ENCODE results near the gene PLA2G15.

PLA2G15 gene

DNA sequence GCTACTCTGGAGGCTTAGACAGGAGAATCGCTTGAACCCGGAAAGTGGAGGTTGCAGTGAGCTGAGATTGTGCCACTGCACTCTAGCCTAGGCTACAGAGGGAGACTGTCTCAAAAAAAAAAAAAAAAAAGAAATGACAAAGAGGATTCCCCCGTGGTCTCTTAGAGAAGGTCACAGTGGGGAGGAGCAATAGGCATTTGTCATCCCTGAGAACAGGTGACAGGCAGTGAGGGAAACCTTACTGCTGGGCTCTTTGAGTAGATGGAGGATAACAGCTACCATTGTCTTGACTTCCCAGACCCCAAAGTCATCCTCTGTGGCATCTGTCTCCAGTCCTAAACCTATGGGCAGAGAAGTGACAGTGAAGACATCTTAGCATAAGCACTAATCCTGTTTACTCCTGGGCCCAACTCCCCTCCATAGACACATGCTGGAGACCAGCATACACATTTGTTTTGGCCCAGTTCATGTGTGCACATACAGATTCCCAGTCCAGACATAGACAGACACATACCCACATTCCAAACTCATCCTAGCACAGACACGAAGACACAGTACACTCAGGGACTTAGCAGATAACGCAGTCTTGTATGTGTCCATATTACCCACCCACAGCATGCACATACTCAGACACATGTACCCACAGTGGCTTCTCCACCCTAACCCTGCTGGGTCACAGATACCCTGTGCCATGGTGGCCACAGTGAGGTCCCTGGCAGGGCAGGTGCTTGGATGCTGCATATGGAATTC is 11.9 kb upstream of the PLA2G15 start:
- no peak for DNase-seq

GRCh38 chr16:68233835-68234187 is 11.4 kb upstream of the PLA2G15 start:
- DNase-seq = no peak

GRCh38 chr16:68234188-68235107 is 10.7 kb upstream of the PLA2G15 start:
- no peak for DNase-seq

- DNase-seq = no peak
Observed at GRCh38 chr16:68235108-68235886, 9.9 kb upstream of the PLA2G15 start.

GRCh38 chr16:68235887-68236136 is 9.4 kb upstream of the PLA2G15 start, which contains the start of gene ESRP2:
ESRP2 (minus strand) TSS chr16:68236127; CDS start chr16:68236045, 82 bp downstream.
- no peak for DNase-seq

- DNase-seq = peak; percentile 43
Observed at GRCh38 chr16:68236137-68236825, 8.9 kb upstream of the PLA2G15 start.

DNA sequence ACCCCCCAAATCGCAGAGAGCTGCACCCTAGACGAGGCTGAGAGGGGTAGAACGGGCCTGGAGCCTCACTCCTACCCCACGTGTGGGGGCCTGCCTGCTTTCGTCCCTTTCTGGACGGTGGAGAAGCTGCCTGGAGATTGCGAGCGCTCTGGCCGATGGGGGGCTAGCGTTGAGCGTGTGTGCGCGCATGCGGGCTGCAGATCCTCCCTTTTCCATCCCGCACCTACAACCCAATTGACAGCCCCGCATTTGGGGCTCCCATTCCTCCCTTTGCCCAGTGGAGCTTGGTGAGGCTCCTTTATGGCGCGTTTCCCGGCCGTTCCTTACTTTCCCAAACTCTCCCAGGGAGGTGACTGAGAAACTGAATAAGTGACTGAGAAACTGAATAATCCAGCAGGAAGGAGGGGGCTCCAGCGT is 8.3 kb upstream of the PLA2G15 start:
- no peak for DNase-seq

DNA sequence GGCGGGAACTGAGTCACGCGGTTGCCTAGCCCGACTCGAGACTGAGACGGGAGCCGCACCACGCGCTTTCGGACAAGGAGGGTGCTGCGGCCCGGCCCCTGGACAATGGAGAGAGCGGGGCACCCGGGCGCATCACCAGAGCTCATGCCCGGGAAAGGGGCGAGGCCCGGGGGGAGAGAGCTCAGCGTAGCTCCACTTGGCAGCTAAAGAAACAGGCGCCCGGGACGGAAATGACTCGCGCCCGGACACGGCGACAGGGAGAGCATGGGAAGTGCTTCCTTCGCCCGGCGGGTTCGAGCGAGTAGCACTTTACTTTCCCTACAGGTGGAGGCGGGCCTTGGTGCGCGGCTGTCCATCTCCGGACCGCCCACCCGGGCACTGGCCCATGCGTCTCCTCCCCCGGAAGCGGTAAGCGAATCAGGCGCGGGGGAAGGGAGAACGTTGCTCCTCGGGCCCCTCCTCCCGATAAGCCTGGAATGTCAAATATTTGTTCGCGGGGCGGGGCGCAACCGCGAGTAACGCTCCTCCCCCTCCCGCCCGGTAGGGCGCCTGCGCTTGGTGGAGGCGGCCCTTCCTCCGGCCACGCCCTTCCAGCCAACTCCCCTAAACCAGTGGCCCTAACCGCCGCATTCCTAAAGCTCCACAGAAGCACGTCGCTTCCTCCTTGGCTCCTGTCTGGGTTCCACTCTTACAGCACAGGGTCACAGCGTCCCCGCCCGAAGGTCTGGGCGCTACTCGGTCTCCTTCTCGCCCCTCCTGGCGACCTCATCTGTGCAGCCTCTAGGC is 7.7 kb upstream of the PLA2G15 start:
- peak; percentile 83 for DNase-seq

- DNase-seq = no peak
Observed at GRCh38 chr16:68238029-68238345, 7.2 kb upstream of the PLA2G15 start.

- DNase-seq = no peak
Observed at GRCh38 chr16:68242085-68242484, 3.1 kb upstream of the PLA2G15 start.

GRCh38 chr16:68242926-68243858 is 2.0 kb upstream of the PLA2G15 start:
- DNase-seq = no peak

GRCh38 chr16:68244481-68244902 is 681 bp upstream of the PLA2G15 start:
- no peak for DNase-seq

DNA sequence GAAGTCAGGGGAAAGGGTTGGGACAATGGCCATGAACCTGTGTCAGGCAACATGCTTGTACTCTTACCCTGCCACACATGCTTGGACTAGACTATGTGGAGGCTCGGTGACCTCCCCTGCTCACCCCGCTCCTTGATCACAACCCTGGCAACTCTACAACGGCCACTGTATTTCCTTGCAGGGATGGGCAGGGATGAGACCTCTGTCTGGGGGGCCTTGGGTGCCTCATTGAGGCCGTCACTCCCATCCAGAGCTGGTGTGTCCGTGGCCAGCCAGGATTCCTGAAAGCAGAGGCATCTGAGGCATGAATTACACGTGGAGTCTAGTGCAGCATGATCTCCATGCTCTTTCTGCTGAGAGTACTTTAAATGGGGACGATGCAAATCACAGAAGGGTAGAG is 948 bp downstream of the PLA2G15 start:
- no peak for DNase-seq

- DNase-seq = no peak
Observed at GRCh38 chr16:68246666-68247065, 1.5 kb downstream of the PLA2G15 start.

- DNase-seq = no peak
Observed at GRCh38 chr16:68247400-68247799, 2.2 kb downstream of the PLA2G15 start.

DNA sequence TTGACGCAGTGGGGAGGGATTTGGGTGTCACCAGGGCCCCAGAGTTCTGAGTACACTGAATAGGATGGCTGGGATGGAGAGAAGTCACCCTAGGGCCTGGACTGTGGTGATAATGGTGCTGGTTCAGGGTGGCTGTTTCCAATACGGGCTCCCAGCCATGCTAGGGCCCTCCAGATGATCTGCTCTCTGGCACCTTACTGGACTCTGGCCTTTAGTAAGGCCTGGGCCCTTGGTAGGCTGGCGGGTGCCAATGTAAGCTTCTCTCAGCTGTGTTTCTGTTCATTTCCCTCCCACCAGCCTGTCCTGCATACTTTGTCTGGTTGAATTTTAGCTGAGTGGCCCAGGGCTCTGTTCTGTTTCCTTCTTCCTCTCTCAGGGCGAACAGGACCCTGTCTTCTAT is 2.8 kb downstream of the PLA2G15 start:
- no peak for DNase-seq

DNA sequence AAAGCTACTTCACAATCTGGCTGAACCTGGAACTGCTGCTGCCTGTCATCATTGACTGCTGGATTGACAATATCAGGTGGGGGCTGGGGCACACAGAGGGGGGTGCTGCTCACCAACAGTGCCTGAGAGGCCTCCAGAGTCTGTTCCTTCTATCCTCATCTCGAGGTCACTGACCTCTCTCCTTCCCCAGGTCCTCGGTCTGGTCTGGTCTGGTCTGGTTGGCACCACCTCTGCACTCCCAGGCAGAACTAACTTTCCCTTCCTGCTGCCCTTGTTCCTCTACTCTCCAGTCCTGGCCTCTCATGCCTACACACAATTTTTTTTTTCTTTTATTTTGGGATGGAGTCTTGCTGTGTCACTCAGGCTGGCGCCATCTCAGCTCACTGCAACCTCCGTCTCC is 4.2 kb downstream of the PLA2G15 start:
- no peak for DNase-seq

GRCh38 chr16:68250951-68251350 is 5.8 kb downstream of the PLA2G15 start:
- no peak for DNase-seq

DNA sequence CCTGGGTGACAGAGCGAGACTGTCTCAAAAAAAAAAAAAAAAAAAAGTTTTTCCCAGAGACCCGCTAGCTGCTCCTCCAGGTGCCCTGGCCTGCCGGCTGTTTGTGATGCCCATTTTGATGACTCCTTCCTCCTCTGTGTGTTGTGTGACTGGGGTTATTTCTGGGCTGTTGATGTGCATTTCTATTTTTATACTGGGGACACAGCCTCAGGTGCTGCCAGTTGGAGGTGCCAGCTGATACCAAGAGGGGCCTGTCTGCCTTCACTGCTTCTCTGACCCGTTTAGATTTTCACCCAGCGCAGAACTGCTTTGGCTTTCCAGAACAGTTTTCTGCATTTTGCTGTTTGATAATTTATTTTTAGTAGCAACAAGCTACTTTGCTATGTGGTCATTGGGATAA is 6.7 kb downstream of the PLA2G15 start:
- DNase-seq = no peak

- DNase-seq = no peak
Observed at GRCh38 chr16:68252383-68252782, 7.2 kb downstream of the PLA2G15 start.

DNA sequence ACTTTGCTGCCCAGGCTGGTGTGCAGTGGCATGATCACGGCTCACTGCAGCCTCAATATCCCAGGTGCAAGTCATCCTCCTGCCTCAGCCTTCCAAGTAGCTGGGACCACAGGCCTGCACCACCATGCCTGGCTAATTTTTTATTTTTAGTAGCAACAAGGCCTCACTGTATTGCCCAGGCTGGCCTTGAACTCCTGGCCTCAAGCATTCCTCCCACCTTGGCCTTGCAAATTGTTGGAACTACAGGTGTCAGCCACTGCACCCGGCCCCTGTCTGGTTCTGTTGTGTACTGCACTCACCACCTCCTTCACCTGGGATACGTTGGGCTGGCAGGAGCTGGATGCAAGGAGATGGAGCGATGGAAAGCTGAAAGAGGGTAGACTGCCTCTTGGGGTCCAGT is 8.5 kb downstream of the PLA2G15 start:
- DNase-seq = no peak

Data from effector CD8-positive, alpha-beta T cell (primary cell).